GM21423 (cell line): ENCODE results near the gene CYRIA.

ENCODE experiments used
- ATAC-seq: cut with Tn5 transposase; IDR thresholded peaks from one replicate; pipeline ENCODE4 v1.9.1; 2021; ENCODE audit warnings: mild to moderate bottlenecking, moderate library complexity; ENCODE audit not compliant: unreplicated experiment

CYRIA gene

DNA sequence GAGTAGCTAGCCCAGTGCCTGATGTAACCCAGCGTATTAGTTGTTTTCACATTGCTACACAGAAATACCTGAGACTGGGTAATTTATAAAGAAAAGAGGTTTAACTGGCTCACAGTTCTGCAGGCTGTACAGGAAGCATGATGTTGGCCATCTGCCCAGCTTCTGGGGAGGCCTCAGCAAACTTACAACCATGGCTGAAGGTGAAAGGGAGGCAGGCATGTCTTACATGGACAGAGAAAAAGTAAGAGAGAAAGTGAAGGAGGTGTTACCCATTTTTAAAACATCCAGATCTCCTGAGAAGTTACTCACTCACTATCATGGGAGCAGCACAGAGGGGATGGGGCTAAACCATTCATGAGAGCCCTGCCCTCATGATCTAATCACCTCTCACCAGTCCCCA, 6.1 kb upstream of the CYRIA start:
- no peak for ATAC-seq

DNA sequence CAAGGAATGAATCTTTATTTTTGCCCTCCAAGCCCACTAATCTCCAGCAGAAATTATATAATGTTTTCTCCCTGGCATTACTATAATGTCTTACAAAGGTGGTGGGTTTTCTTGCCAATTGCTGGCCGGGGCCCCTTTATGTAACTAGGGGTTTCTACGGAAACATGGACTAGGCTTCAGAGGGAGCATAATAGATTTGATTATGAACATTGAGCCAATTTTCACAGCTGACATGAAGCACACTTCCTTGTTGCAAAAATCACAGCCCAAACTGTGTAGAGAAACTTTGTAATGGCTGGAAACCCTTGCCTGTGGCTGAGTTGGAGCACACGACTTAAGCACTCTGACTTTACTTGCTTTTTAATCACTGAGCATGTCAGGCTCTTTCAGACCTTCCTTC, 3.8 kb upstream of the CYRIA start:
- ATAC-seq, result no peak

DNA sequence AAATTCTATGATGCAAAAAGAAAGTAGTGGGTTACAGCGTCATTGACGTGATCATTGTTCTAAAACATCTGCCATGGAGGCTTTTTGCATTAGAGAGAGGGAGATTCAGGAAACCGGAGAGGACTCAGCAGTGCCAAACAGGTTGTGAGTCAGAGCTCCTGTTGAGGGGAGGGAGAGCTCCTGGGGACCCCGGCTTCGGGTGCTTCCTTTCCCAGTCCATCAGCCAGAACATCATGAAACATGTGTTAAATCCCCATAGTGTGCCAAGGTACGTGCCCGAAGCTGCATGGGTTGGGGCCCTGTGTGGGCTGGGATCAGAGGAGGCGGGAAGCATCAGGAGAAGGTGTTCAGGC, 791 bp upstream of the CYRIA start:
- no peak for ATAC-seq

DNA sequence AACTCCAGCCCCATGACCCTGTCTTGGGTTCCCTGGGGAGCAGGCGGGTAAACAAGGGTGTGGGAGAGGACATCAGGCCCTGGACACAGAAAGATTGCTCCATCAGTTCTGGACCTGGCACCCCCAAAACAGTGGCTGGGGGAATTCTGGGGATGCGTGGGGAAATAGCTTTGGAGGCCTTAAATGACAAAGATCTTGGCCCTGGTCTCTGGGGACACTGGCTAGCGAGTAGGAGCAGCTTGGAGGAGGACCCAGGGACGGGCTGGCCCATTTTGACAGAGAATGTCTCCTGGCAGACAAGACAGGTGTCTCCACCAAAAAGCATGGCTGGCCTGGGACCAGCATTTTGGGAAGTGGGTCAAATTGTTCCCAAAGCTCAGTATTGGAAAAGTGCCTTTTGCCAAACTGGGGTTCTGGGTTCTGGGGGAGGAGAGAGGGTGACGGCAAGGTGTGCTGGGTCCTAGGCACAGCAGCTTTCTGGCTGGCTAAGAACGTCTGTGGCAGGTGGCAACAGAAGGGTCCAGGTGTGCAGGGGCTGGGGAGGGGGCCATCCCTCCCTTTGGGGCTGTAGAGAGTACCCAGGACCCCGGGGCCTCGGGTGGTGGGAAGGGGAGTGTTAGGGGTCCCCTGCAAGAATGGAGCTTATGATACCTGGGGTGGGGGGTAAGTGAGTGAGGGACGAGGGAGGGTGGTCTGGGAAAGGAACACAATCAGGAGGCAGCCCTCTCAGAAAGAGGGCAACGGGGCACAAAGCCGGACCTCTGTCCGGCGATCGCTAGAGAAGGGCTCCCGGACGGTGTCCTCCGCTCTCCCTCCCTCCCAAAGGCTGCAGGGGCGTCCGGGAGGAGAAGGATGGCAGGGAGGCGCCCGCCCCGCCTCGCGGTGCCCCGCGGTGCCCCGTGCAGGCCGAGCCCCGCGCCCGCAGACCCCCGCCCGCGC, 556 bp downstream of the CYRIA start:
- ATAC-seq, result peak; percentile 24

DNA sequence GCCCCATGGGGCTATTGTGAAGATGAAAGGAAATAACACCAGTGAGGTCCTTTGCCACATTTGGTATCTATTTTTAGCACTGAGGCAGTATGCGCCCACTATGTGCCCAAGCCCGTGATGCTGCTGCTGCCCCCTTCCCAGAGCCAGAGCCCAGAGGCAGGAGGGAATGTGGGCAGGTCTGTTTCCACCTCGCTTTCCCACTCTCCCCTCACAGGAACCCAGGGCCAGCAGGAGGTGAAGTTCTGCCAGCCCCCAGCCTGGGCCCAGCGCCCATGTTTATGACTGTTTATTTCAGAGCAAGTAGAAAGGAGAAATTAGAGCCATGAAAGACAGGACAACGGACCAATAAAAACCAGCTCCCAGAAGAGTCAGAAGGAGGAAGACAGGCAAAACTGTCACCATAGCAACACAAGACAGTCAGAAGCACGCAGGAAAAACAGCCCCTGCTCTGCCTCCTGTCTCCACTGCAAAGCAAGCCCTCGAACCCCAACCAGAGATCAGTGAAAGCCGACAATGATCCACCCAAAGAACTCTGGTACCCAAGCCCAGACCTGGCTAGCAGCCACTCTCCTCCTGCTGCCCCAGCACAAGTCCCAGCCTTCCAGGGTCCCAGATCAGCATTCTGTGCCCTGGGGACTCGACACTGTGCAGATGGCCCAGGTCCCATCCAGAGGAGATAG, 1.4 kb downstream of the CYRIA start:
- no peak for ATAC-seq

DNA sequence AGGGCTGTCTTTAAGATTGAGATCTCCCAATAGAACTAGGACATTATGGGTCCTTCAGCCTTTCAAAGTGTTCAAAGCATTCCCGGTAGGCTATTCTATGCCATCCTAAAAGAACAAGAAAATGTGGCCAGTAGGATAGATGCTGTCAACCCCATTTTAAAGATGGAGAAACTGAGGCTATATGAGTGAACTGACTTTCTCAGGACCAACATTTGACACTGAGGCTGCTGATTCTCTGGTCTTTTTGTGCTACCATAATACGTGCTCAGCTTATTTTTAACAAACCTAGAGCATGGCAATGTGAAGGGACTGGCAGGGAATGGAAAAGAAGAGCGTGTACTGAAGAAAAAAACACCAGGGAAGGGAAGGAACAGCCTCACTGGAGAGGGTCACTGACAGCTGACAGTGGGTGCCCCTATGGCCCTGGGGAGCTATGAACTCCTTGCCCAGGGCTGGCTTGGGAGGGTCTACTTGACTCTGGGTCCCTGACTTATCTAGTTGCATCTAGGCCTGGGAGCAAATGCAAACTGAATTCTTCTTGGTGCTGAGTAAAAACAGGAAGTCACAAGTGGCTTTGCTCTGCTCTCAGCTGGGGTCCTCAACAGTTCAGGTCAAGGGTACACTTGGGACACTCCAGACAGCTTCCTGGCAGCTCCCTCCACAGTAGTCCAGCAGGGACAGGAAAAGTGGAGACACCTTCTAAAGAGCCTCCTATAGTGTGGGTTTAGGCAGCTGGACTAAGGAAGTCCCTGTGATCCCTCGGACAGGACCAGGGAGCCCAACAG, 2.3 kb downstream of the CYRIA start:
- no peak for ATAC-seq

DNA sequence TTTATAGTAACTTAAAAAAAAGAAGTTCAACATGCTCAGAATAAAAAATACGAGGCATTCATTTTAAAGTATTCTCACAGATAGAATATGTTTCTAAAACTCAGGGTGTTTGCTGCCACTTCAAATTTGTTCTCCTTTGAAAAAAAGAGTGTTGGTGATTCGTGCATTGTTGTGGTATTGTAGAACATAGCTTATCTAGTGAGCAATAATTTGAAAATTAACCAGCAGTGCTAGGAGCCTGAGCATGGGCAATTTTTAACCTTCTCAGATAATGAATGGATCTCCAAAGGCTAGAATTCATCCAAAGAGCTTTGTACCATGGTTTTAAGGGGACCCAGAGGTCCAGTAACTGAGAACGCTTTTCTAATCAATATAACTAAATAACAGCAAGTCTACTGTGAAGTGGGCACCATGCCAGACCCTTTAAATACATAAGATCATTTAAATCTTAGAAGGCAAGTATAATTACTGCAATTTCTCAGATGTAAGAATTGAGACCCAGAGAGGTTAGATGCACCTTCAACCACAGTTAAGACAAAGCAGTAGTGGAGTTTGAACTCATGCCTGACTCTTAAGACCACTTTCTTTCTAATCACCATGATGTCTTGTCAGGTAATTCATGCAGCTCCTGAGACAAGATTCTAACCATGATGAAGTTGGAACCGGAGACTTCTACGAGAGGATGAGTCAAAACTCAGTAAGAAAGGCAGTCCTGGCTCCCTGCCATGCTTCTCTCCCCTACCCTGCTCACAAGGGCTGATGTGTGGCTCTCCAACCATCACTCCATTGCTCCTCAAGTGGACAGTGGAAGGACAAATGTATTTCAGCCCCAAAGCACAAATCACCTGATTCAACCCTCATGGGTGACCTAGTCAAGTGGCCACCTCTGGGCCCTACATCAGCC, 3.4 kb downstream of the CYRIA start:
- ATAC-seq, result no peak

DNA sequence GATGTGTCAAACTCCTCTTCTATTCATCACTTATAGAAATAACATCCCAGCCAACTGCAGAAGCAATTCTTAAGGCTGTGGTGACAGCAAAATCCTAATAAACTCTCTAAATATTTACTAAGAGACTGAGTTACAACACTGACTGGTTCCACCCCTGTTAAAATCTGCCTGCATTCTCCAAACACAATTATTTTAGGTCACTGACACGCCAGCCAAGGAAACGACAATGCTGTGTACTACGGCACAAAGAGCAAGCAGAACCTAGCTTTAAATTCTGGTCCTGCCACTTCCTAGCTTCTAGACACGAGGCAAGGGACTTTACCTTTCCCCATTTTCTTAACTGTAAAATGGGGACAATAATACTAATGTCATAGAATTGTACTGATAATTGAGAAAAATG, 4.1 kb downstream of the CYRIA start:
- no peak for ATAC-seq

DNA sequence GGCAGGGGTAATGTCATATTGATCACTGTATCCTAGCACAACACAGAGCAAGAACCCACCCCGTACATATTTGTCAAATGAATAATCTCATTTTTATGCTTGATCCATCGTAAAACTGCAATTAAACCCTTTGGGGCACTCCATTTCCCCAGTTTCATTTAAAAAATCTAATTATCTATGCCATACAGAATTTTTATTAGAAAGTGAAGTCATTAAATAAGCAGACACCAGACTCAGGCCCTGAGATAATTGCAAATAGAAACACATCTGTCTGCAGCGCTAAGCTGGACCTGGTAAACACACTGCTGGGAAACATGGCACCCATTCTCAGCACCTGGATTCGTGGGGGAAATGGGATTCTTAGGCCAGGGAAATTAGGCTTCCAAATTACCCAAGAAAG, 5.1 kb downstream of the CYRIA start:
- no peak for ATAC-seq

DNA sequence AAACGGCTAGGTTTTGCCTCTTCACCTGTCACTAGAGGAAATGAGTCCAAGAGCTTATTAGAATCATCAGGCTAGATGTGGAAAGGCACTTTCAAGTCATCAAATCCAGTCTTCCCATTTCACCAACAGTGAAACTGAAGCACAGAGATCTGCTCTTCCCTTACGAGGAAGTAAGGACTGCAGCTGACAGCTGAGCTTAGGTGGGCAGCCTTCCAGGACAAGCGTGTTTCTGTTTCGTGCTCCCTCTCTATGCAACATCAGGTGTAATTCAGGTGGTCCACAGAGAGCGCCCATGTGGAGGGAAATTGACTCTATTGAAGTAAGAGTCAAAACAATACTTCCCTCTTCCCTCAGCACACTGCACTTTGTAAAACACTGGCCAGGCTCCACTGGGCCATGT, 5.5 kb downstream of the CYRIA start:
- ATAC-seq, result no peak

DNA sequence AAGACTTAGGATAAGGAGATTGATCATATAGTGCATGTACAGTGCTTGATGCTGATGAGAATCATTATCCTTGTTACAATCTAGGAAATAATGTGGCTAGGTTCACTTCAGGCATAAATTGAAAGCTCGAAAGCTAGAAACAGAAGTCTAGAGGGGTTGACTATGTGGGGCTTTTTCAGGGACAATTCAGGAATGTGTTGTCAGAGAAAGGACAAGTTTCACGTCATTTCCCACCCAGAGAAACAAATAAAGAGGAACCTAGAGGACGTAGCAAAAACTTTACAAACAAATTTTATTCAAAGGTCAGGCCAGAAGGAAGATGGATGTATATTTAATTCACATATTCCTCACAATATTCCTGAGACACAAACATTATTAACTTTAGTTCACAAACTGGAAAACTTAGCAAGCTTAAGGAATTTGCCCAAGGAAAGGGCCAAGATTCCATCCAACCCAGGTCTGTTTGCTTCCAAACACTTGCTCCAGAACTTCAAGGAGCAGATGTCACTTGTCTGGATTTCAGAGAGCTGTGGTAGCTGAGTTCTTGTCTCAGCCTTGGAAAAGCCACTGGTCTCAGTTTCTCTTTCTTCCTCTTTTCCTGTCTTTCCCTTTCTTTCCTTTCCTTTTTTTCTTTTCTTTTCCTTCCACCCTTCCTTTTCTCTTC, 7.4 kb downstream of the CYRIA start:
- no peak for ATAC-seq

DNA sequence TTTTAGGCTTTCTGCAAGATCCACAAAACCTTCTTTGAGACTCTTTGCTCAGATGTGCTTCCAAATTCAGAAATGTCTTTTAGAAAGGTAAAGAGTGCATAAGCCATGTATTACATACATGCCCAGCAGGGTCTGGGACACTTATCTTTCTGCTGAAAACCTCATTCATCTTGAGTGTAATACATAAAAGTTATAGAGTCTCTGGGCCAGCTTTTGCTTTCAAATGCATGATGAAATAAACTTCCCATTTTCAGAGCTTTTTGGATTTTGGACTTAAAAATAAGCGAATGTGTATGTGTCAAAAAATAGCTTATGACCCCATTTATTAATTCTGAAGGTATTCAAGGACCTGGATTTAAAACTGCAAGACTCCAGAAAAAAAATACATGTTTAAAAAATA, 8.0 kb downstream of the CYRIA start:
- ATAC-seq, result no peak

DNA sequence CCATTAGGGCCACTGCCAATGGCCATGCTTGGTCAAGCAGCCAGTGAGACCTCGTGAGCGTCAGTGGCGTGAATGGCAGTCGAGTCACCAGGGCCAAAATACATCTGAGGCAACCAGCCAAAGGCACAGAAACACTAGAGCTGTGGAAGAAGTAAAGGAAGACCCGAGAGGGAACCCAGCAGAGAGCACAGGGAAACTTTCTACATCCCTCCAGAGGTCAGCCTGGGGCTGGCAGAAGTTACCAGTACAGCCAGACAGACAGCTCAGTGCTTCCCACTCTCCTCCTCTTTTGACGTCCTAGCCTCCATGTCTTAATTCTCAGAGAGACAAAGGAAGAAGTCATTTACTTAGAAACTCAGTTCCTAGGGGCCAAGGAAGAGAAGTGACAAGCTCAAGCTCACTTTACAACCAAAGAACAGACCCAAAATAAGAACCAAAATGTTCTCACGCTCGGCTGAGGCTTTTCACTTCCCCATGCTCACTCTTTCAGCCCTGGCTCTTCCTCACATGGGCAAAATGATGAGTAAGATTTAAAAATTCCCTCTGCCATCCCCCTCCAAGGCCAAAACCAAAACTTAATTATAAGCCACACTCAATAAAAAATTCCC, 8.7 kb downstream of the CYRIA start:
- ATAC-seq, result peak; percentile 82

DNA sequence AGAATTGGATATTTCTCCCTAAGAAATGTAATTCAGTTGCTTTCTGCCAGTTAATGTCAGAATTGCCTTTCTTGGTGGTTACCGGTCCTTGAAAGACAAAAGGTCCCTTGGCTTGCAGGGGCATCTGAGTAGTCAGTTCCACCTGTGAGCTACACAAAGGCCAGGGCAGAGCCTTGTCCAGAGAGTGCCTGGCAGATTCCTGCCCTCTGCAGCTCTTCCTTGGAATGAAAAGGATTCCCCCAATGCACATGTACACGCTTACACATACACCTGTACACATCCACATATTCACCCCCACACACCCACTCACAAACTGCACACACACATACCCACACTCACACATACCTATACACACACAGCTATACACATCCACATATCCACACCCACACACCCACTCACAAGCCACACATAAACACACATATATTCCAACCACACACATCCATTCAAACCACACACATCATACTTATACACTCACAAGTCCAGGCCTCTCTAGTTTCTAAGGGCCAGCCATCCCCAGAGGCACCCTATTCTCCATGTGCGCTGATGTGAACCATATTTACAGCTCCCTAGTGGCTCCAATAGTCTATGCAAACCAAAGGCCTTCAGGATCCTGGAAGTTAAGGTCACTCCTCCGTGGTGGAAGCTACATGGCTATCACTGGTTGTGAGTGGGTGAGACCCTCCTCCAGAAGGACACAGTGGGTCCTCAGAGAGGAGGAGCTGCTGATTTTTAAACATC, 9.6 kb downstream of the CYRIA start:
- no peak for ATAC-seq

DNA sequence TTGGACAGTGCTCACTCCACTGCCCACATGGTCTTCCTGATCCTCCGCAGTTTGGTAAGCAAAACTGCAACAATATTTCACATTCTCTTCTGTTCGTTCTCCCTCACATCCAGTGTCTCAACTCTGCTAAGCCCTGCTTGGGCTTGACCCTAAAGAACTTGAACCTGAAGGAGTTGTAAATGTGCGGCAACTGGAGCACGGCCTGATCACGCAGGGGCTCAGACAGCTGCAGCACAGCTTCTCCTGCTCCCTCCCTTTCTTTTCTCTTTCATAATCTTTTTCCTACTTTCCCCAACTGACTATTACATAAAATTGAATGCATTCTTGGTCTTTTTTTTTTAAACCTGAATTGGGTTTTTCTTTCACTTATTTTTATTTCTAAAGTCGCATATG, 10.2 kb downstream of the CYRIA start:
- no peak for ATAC-seq

DNA sequence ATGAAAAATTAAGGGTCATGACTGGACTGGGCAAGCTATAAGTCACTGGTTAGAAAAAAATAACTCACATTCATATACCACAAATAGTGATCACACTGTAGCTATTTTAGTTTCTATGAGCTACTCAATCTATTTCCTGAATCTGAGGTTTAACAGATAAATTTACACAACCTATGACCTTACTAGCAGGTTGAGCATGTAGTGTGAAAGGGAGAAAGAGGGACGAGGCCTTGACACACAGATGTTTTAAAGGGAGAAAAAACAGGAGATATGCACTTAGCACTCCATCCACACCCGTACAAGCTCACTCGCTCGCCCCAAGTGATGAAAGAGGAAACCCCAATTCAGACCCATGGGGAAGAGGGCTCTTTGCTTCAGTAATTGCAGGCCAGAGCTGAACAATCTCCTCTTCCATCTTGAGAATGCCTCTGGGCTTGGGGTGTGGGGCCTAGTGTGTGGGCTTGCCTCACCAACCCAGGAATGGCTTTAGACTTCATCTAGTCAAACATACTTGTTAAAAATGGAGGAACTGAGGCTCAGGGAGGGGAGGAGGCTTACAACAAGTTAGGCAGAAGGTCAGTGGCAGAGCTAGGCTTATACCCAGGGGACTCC, 10.7 kb downstream of the CYRIA start:
- no peak for ATAC-seq

DNA sequence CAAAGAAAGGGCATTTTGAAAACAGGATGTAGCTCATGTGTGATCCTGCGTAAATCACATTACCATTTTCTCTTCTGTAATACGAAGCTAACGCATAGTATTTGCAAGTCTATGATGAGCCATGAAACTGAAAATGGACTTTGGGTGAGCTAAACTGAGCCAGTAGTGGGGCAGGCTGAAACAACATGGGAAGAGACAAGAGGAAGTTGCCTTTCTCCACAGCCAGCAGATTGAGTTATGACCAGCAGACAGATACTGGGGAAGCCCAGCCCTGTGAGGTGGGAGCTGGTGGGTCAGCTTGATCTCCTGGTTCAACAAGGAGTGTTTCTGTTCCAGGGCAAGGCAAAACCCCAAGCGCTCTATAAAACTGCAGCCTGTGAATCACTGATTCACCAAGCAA, 11.8 kb downstream of the CYRIA start:
- peak; percentile 37 for ATAC-seq

DNA sequence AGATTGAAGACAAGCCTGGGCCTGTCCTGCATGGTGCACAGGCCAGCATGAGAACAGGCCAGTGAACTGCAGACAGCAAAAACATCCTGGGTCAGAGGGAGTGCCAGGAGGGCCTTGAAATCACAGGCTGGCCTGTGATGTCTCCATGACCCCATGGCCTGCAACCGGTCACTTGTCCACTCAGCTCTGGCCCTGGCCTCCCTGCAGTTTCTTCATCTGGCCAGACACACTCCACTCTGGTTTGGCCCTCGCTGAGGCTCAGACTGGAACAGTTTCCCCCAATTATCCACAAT, 12.6 kb downstream of the CYRIA start:
- no peak for ATAC-seq
